HG03460 (cell line): ENCODE results near the gene CNN2.

Experiments
- ATAC-seq: cut with Tn5 transposase; IDR thresholded peaks from one replicate; pipeline ENCODE4 v1.9.1; 2021; ENCODE audit not compliant: unreplicated experiment

The CNN2 gene

DNA sequence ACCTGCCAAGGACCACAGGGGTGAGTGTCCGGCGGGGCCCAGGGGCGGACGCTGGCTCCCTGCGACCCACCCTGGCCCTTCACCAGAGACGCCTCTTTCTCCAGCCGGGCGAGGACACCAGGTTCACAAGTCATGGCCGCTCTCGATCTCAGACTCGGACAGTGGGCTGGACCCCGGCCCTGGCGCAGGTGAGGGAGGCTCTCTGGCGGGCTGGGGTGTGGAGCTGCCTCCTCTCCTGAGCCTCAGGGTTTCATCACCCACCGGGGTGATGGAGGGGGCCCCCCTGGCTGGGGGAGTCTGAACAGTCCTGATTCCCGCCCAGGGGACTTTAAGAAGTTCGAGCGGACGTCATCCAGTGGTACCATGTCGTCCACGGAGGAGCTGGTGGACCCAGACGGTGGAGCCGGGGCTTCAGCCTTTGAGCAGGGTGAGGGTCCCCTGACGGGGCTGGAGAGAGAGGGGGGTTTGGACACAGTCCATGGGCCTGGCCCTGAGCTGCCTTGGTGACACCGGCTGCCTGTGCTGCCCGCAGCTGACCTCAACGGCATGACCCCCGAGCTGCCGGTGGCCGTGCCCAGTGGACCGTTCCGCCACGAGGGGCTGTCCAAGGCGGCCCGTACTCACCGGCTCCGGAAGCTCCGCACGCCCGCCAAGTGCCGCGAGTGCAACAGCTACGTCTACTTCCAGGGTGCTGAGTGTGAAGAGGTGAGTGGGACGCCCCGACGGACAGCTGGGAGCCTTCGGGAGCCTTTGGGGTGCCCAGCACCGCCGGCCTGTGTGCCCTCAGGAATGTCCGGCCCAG lies 54.2 kb downstream of the CNN2 start:
- ATAC-seq = no peak

GRCh38 chr19:1081301-1082164 lies 55.1 kb downstream of the CNN2 start:
- ATAC-seq = no peak

DNA sequence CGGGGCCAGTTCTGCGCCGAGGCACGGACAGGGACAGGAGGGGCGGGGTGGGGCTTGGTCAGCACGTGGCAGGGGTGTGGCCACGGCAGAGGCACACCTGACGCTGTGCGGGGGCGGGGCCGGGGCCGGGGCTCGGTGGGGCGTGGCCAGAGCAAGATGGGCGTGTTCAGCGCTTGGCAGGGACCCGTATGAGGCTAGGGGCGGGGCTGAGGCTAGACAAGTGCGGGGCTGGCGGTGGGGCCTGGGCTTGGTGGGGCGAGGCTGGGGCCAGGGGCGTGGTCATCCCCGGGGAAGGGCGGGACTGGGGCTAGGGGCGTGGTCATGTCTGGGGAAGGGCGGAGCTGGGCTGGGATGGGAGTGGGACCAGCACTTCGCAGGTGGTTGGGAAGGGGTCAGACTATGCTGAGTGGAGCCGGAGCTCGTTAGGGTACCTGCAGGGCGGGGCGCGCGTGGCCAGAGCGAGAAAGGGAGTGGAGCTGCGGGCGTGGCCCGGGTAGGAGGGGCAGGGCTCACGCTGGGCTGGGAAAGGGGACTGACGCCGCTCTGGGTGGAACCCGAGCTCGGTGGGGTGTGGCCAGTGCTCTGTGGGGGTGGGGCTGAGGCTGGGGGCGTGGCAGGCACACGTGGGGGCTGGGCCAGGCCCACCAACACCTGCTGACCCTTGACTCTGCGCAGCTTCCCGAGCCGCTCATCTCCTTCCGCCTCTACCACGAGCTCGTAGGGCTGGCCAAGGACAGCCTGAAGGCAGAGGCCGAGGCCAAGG lies 55.9 kb downstream of the CNN2 start:
- ATAC-seq = no peak

GRCh38 chr19:1082928-1083816 lies 56.8 kb downstream of the CNN2 start:
- no peak for ATAC-seq

DNA sequence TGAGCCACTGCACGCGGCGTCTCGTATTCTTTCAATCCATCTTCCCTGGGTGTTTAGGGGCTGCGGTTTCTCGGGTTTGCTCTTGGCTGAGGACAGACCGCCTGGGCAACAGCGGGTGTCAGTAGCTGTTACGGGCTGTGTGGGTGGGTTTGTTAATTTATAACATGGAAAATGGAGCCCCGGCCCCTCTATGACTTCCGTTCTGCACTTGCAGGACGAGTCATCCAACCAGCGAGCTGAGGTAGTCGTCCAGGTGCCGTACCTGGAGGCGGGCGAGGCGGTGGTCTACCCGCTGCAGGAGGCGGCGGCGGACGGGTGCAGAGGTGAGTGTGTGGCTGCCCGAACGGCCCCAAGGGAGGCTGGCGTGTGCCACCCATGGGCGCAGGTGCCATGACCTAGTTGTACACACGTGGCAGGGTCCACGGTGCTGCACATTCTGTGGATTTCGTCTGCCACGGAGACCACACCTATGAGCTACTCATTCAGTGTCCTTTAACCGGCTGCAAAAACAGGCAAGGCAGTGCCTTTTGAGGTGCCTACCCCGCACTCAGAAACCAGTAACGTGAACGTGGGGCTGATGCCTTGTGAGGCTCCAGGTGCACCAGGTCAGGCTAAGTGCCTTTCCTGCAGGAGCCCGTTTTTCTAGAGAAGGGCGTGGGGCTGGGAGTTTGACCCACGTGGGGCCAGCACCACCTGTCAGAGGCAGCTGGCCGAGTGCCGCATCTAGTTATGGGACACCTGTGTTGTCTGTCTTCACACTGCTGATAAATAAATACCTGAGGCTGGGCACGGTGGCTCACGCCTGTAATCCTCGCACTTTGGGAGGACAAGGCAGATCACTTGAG lies 57.8 kb downstream of the CNN2 start:
- no peak for ATAC-seq

DNA sequence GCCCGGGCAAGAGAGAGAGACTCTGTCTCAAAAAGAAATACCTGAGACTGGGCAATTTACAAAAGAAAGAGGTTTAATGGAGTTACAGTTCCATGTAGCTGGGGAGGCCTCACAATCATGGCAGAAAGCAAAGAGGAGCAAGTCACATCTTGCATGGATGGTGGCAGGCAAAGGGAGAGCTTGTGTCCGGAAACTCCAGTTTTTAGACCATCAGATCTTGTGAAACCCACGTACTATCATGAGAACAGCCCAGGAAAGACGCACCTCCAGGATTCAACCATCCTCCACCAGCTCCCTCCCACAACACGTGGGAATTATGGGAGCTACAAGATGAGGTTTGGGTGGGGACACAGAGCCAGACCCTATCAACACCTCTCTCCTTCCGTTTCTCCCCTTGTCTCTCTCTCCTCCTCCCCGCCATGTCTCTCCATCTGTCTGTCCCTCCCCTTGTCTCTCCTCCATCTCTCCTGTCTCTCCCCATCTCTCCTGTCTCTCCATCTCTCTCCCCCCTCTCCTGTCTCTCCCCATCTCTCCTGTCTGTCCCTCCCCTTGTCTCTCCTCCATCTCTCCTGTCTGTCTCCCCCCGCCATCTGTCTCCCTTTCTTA lies 58.7 kb downstream of the CNN2 start:
- ATAC-seq = no peak

DNA sequence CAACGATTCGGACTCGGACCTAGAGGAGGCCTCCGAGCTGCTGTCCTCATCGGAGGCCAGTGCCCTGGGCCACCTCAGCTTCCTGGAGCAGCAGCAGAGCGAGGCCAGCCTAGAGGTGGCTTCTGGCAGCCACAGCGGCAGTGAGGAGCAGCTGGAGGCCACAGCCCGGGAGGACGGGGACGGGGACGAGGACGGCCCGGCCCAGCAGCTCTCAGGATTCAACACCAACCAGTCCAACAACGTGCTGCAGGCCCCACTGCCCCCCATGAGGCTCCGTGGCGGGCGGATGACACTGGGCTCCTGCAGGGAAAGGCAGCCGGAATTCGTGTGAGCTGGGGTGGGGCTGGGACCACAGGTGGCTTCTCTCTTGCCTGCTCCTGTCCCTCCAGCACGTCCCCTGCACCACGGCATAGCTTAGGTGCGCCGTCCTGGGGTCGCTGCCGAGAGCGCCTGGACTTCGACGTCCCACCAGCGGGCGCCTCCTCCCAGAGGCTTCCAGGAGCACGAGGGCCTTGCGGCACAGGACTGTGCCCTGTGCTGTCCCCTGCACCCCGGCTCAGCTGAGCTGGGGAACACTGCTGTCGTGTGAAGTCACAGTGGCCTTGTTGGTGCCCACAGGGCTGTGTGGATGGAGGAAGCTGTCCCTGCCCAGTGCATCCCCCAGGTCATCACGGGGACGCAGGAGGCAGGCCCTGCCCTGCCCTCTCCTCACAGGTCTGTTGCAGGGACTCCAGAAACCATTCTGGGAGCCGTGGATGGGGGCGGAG lies 59.5 kb downstream of the CNN2 start:
- no peak for ATAC-seq

- ATAC-seq = no peak
Observed at GRCh38 chr19:1086613-1087012, 60.2 kb downstream of the CNN2 start.

DNA sequence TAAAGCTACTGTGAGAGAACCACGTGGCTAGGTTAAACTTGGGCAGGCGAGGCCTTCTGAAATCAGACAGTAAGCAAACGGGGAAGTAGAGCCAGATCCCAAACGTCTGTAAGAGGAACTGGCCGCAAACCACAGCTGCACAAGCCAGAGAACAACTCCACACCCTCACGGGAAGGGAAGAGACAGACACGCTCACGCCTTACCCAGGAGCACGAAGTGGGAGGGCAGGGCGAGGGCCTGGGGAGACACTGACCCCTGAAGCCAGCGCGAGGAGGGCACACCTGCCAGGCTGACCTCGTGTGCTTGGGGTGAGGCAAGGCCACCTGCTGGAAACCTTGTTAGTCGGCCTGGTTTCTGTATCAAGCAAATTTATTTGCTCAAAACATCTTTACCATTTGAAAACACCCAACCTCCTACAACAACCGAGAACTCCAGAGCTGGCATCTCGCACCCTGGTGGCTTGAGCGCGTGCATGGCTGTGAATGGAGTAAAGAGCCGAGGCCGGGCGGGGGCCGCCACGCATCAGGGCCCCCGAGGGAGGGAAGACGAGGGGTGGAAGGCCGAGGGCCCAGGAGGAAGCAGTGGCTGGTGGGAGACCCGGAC lies 61.5 kb downstream of the CNN2 start:
- no peak for ATAC-seq

DNA sequence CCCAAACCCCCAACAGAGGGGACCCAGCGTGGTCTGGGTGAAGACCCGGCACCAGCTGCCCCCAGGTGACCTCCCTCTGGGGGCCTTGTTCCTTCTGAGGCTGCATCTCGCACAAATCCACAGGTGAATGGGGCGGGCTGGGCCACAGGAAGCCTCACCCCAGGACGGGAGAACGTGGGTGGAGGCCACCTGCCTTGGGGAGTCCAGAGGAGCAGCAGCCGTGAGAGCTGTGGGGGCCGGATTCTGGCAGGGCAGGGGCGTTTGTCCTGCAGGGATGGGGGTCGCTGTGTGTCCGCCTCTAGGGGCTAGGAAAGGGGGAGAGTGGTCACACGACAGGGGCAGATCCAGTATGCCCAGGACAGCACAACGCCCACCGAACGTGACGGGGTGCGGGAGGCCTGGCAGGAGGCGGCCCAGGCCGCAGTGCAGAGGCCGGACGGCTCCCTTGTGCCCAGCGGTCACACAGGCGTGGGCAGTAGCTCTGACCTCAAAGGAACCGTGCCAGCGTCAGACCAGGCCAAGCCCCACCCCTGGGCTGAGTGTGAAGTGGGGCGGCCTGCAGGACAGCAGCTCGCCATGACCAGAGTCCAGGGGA lies 62.1 kb downstream of the CNN2 start:
- no peak for ATAC-seq
